Midbrain (tissue), 1 donor: Measurements from ENCODE around the gene CDH26.
A peak's percentile ranks its signal among the peaks of the same experiment; 100 is the strongest.

ENCODE experiments used
- DNase-seq: peaks from one replicate; lab custom pipeline; 2025; lab: John Stamatoyannopoulos, UW

Gene CDH26

GRCh38 chr20:60046860-60047259 is 88.6 kb downstream of the CDH26 start:
- no peak for DNase-seq

GRCh38 chr20:60048634-60049521 is 90.7 kb downstream of the CDH26 start:
- no peak for DNase-seq

- no peak for DNase-seq
Measured at GRCh38 chr20:60049601-60050000, 91.4 kb downstream of the CDH26 start.

- no peak for DNase-seq
Measured at GRCh38 chr20:60050193-60050947, 92.1 kb downstream of the CDH26 start.

GRCh38 chr20:60051911-60052310 is 93.7 kb downstream of the CDH26 start:
- no peak for DNase-seq

GRCh38 chr20:60052322-60052721 is 94.1 kb downstream of the CDH26 start:
- DNase-seq, result no peak

GRCh38 chr20:60053125-60053817 is 95.0 kb downstream of the CDH26 start:
- DNase-seq, result no peak

GRCh38 chr20:60053818-60054190 is 95.6 kb downstream of the CDH26 start:
- DNase-seq, result no peak

- DNase-seq, result no peak
Measured at GRCh38 chr20:60054716-60055634, 96.8 kb downstream of the CDH26 start.

- DNase-seq, result peak; percentile 18
Measured at GRCh38 chr20:60055740-60056139, 97.5 kb downstream of the CDH26 start.

GRCh38 chr20:60056407-60057122 is 98.3 kb downstream of the CDH26 start:
- DNase-seq, result no peak

- peak; percentile 65 for DNase-seq
Measured at GRCh38 chr20:60057123-60057865, 99.1 kb downstream of the CDH26 start.

GRCh38 chr20:60057866-60058807 is 99.9 kb downstream of the CDH26 start:
- peak; percentile 45 for DNase-seq

- no peak for DNase-seq
Measured at GRCh38 chr20:60058879-60059278, 100.7 kb downstream of the CDH26 start.

GRCh38 chr20:60060006-60060557 is 101.9 kb downstream of the CDH26 start:
- DNase-seq, result no peak

- DNase-seq, result no peak
Measured at GRCh38 chr20:60060593-60060992, 102.4 kb downstream of the CDH26 start.

GRCh38 chr20:60062431-60063047 is 104.3 kb downstream of the CDH26 start:
- DNase-seq, result peak; percentile 63

GRCh38 chr20:60063048-60063451 is 104.8 kb downstream of the CDH26 start:
- no peak for DNase-seq
